VCaP (cell line): Measurements from ENCODE around the gene RAD50.

Source experiments
- H3K27ac ChIP-seq: fragments of 450-650 bp; 2 replicates; pipeline ENCODE4 v1.5.1; 2017
- TF ChIP-seq, protein P1 (sequence below): fragments of 450-650 bp; conservative IDR thresholded peaks from 2 replicates; pipeline ENCODE4 v1.5.1; 2017; ENCODE audit warnings: mild to moderate bottlenecking, moderate library complexity

RAD50 gene

DNA sequence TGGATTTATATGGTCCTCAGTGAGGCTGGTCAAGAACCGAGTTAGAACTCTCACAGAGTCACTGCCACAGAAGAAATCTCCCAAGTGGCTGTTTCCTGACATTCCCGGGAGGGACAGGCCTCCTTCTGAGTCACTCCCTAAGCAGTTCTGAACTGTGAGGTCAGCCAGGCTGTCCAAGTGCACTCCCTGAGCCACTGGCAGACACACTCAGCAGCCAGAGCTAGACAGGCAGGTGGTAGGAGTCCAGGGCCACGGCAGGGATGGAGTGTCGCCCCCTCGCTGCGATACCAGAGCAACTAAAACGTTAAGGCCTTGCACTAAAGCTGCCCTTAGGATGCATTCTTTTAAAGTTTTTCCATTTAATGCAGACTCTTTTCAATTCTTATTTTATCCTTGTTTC, 120.4 kb downstream of the RAD50 start:
- no peak overlapping the region for H3K27ac ChIP-seq
- TF ChIP-seq, protein P1, sequence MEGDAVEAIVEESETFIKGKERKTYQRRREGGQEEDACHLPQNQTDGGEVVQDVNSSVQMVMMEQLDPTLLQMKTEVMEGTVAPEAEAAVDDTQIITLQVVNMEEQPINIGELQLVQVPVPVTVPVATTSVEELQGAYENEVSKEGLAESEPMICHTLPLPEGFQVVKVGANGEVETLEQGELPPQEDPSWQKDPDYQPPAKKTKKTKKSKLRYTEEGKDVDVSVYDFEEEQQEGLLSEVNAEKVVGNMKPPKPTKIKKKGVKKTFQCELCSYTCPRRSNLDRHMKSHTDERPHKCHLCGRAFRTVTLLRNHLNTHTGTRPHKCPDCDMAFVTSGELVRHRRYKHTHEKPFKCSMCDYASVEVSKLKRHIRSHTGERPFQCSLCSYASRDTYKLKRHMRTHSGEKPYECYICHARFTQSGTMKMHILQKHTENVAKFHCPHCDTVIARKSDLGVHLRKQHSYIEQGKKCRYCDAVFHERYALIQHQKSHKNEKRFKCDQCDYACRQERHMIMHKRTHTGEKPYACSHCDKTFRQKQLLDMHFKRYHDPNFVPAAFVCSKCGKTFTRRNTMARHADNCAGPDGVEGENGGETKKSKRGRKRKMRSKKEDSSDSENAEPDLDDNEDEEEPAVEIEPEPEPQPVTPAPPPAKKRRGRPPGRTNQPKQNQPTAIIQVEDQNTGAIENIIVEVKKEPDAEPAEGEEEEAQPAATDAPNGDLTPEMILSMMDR = no peak

DNA sequence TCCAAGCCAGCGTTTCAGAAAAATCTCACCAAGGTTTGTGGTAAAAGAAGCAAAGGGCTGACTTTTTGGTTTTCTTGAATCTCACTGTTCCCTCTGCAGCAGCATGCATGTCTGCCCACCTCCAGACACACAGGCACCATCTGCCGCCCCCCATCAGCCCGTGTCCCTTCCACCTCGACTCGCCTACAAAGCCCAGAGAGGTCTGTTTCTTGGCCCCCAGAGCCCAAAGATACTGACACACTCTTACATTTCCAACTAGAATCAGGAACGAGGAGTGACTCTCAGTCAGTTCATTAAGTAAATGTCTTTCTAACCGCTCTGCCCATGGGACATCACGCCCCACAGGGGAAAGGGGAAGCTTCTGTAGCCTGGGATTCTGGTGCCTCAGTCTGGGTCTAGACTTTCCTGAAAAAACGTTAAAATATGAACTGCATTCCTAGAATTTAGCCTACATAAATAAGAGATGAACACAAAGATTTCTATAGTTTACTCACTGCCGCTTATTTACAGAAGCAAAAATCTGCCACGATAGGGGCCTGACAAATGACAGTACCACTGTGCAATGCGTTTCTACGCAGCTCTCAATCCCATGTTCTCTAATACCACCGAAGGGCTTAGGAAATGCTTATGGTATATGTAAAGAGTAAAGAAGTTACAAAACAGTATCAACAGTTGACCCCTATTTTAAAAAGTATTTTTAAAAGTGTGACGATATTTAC, 121.1 kb downstream of the RAD50 start:
- no peak overlapping the region for H3K27ac ChIP-seq
- TF ChIP-seq, protein P1 = no peak

DNA sequence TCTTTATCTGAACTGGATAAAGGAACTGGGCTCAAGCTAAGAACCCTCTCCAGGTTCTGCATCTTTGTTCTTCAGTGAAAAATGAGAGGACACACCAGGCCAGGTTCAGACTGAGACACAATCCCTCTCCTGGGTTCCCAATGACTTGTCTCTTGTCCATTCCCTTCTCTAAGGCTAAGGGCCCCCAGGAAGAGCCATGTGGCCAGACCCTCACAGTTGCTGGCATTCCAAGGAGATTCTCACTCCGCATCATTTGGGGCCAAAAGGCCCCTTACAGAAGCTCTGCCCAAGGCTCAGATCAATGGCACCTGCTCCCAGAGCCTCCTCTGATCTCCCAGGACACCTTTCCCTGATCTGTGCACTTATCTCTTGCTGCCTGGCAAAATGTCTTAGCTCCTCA, 122.0 kb downstream of the RAD50 start:
- TF ChIP-seq, protein P1 = no peak
- no peak overlapping the region for H3K27ac ChIP-seq

DNA sequence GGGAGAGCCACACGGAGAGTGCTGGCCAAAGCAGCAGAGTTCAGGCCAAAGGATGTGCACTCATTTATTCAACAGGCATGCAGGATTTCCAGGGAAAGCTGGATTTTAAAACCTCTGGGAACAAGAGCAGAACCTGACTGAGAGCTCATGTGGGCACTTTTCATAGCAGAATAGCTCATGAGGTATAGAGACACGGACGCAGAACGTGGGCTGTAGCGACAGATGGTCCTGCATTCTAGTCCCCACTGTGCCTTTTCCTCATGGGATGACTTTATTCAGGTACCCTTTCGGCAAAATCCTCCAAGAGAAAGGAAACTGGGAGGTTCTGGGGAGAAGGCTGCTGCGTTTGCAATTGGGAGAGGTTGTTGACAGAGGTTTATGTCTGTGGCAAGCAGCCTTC, 122.4 kb downstream of the RAD50 start:
- TF ChIP-seq, protein P1 = no peak

GRCh38 chr5:132679717-132680380, 123.1 kb downstream of the RAD50 start:
- H3K27ac ChIP-seq = no peak overlapping the region
- TF ChIP-seq, protein P1 = no peak

More for the DNA sequence above, 122.4 kb downstream of the RAD50 start:
- H3K27ac ChIP-seq = no peak overlapping the region

GRCh38 chr5:132680780-132681475, 124.2 kb downstream of the RAD50 start:
- no peak overlapping the region for H3K27ac ChIP-seq
- TF ChIP-seq, protein P1 = no peak

DNA sequence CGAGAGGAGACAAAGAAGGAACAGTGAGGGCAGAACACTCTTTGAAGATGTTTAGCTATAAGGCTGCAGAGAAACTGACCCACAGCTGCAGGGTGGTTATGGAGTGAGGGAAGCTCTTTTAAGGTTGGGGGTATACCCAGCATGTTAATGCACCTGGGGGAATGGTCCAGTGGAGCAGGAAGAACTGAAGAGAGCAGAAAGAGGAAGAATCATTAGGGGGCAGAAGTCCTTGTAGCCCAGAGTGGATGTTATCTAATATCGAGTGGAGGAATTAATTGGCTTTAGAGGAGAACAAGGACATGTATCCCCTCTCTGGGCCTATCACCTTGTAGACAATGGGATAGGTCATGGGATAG, 124.7 kb downstream of the RAD50 start:
- H3K27ac ChIP-seq = no peak overlapping the region
- TF ChIP-seq, protein P1 = no peak
